GM21825 (cell line): ENCODE measurements around the gene DHX34.

Experiments
- ATAC-seq: cut with Tn5 transposase; IDR thresholded peaks from one replicate; pipeline ENCODE4 v1.9.1; 2021; ENCODE audit warnings: mild to moderate bottlenecking, moderate library complexity; ENCODE audit not compliant: unreplicated experiment

The DHX34 gene

DNA sequence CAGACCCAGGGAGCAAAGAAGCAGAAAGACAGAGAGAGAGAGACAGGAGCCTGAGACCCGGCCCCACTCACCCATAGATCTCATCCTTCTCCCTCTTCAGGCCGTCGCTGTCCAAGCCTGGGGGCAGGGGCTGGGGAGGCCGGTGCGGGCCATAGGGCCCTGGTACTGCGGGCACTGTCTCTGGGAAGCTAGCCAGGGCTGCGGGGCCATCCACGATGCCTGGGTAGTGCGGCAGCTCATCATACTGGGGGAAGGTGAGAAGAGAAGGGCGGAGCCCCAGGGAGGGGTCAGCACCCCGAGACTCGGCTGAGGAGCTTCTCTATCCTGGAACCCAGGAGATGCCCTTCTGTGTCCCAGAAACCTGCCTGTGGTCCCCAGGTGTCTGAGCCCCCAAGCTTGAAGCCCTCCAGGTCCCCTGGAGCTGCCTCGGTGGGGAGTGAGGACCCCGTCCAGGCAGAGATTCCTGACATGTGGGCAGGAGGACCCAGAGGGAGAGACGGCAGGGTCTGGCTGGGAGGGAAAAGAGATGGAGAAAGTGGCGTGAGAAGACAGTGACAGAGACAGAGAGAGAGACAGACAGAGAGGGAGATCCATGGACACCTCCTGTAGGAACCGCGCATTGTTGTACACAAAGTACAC, 68.1 kb downstream of the DHX34 start:
- ATAC-seq = no peak

GRCh38 chr19:47417746-47418691, 68.9 kb downstream of the DHX34 start:
- ATAC-seq = no peak

GRCh38 chr19:47418692-47419029, 69.5 kb downstream of the DHX34 start:
- ATAC-seq = no peak

GRCh38 chr19:47419030-47419783, 70.1 kb downstream of the DHX34 start, which contains the start of gene MEIS3:
TSS of gene MEIS3 (minus strand) at chr19:47419527. CDS start at chr19:47419081, 446 bp downstream.
- no peak for ATAC-seq

- no peak for ATAC-seq
Measured at GRCh38 chr19:47419789-47420188, 70.7 kb downstream of the DHX34 start.

DNA sequence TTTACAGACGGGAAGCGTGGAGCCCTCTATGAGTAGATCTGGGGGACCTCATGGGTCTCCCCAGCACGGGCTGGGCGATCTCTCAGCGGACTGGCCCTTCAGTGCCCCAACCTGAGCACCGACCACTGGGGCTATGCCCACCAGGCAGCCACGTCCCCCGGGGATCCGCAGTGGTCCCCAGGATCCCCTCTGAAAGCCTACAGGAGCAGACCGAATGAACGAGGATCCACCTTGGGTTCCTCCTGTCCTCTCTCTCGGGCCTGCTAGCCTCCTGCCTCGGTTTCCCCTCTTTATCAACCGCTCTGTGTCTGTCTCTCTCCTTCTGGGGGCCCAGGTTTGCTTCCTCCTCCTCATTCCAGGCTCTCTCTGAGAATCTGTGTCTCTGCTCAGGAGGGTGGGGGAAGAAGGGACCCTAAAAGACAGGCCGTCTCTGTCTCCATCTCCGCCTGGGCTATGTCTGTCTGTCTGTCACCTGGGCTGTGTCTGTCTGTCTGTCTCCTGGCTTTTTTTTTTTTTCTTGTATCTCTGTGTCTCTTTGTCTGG, 72.2 kb downstream of the DHX34 start:
- no peak for ATAC-seq

DNA sequence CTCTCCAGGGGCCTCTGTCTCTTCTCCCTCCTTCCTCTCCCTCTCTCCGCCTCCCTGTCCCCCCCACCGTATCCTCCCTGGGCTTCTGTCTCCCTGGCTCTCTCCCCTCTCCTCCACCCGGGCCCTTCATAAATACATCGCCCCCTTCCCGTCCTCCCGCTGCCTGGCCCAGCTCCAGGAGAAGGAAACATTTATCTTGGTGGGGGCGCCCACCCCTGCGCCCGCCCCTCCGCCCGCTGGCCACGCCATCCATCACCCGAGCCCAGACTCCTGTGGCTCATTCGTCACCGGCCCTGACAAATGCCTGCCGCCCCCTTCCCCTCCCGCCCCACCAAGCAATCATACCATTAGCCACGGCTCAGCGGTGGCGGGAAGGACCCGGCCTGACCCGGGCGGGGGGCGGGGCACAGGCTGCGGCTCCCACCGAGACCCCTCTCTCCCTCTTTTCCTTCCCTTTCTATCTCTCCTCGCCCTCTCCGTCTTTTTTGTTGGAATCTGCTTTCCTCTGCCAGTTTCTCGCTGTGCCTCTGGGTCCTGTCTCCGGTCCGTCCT, 72.8 kb downstream of the DHX34 start:
- ATAC-seq = no peak

GRCh38 chr19:47422417-47423163, 73.5 kb downstream of the DHX34 start:
- ATAC-seq = no peak

DNA sequence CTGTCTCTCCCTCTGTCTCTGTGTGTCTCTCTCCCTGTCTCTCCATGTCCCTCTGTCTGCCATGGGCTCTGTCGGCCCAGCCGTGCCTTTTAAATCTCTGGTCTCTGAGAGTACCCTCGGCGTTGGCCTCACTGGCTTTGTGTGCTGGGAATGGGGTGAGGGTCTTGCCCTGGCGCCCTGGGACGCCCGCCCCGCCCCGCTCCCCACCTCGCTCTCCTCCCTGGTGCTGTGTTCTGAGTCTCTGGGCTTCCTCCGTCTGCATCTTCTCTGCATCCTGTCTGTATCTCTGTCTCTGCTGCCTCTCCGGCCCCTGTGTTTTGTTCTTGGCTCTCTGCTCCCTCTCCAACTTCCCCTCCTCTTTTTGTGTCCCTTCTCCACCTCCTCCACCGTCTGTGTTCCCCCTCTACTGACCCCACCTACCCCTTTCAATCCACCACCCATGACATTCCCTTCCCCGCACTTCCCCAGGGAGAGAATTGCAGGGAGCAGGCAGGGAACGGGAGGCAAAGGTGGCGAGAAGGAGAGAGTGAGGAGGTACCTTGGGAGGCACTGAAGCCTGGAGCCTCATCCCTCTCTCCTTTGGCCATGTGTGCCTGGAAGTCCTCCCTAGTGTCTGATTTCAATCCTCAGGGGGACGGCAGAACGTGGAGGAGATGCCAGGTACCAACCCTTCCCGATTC, 74.2 kb downstream of the DHX34 start:
- ATAC-seq = no peak

DNA sequence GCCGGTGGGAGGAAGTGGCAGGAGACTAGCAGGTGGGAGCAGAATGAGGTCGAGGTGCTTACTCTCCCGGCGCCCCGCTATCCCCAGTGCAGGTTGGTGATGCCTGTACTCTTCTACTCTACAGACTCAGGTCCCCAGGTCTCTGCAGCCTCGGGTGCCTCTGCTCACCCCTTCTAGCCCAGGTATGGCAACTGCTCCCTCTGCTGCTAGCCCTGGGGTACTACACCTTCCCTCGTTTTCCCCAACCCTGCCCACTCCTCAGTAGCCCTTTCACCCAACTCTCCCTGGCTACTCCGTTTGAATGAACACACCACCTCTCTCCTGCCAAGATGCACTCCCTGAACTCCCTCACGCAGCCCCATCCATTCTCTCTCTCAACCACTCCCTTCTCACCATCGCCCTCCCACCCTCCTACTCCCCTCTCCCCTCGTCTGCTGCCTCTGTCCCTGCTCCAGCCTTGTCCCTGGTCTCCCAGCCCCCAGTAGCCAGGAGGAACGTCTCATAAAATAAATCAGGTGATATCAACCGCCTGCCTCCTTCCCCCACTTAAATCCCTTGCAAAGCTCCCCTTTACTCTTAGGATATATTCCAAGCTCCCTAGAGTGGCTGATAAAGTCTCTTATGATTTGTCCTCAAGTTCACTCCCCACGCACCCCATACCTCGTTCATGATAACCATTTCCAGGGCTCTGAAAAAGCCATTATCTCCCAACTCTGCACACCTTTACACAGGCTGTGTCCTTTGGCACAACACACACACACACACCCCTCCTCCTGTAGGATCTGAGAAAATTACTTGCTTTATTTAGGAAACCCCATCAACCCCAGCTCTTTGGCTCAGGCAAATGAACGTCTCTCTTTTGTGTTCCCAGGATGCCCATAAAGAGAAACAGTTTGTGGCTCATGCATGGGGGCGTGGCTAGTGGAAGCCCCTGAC, 78.4 kb downstream of the DHX34 start:
- peak; percentile 26 for ATAC-seq

GRCh38 chr19:47428177-47428894, 79.2 kb downstream of the DHX34 start:
- ATAC-seq = peak; percentile 41

DNA sequence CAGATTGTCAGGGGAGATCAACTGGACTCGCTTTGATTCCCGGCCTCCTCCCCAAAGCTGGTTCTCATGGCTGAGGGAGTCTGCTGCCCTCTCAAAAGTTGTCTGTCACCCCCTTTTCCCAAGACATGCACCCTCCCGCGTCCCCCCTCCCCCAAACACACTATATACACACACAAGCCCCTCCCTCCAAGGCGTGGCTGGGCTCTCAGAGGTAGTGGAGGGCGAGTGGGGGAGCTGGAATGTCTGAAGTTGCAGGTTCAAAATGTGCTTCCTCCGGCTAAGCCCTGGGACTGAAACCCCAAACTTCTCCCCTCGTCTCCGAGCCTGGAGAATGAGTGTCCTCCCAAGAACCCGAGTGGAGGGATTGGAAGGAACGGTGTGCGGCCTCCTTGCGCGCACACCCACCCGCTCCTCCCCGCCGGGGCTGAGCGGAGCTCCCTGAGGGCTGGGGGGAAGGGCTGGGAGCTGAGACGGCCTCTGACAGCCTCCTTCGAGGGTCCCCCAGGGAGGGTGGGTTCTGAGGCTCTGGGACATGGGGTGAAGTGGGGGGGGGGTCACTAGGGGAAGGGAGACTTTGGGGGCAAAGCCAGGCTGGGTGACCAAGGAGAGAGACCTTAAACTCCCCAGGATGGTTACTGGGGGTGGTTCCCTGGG, 80.2 kb downstream of the DHX34 start:
- ATAC-seq = no peak

- ATAC-seq = no peak
Measured at GRCh38 chr19:47430041-47430802, 81.1 kb downstream of the DHX34 start.

GRCh38 chr19:47432091-47432490, 83.0 kb downstream of the DHX34 start:
- no peak for ATAC-seq
